ENCODE measurements around the gene ETDA.

DNA sequence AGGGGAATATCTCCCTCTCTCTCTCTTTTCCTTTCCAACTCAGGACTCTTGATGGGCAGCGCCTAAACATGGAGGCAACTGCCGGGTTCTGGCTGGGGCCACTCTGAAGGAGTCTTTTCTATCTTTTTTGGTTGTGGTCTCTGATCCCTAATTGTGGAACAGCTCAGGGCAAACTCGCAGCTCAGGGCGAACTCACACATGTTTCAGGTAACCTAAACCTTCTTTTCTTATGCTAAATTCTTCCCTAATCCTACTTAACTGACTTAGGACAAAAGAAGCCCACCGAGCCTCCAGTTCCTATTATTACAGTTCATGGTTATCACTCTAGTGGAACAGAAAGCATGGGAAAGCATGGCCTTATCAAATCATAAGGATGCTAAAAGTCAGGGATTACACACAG lies 21.3 kb downstream of the ETDA start:
- TF ChIP-seq, protein P1, sequence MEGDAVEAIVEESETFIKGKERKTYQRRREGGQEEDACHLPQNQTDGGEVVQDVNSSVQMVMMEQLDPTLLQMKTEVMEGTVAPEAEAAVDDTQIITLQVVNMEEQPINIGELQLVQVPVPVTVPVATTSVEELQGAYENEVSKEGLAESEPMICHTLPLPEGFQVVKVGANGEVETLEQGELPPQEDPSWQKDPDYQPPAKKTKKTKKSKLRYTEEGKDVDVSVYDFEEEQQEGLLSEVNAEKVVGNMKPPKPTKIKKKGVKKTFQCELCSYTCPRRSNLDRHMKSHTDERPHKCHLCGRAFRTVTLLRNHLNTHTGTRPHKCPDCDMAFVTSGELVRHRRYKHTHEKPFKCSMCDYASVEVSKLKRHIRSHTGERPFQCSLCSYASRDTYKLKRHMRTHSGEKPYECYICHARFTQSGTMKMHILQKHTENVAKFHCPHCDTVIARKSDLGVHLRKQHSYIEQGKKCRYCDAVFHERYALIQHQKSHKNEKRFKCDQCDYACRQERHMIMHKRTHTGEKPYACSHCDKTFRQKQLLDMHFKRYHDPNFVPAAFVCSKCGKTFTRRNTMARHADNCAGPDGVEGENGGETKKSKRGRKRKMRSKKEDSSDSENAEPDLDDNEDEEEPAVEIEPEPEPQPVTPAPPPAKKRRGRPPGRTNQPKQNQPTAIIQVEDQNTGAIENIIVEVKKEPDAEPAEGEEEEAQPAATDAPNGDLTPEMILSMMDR (IDR thresholded peaks at IDR 0.05) = no peak
- TF ChIP-seq POLR2A (IDR thresholded peaks at IDR 0.05) = no peak
